Heart right ventricle (tissue), 16 donors: Measurements from ENCODE around the gene ANO2. TPM values are rescaled to one million over a fixed set of nuclear protein-coding genes. Genes with fewer than 3 reads are reported as not detected.

Source experiments
- ATAC-seq, 8 donors: fragments of 200-7000 bp; cut with Tn5 transposase; one replicate each; pipeline ENCODE4 v1.9.1; 2020; ENCODE audit warnings: mild to moderate bottlenecking in 8 of 8, moderate library complexity in 8 of 8, moderate number of reproducible peaks in 1 of 8
- DNase-seq, 2 donors: peaks; one replicate each; pipeline ENCODE4 v3.0.0-alpha.2; 2020
- H3K27ac ChIP-seq, 10 donors: fragments of 200-600 bp; sonication (generic) in 2 of 10; one replicate each; pipeline versions ENCODE4 v1.5.0 to v1.8.0; 2020 to 2022; ENCODE audit warnings: mild to moderate bottlenecking in 3 of 10
- H3K27me3 ChIP-seq, 7 donors: fragments of 200-600 bp; one replicate each; pipeline ENCODE4 v1.8.0; 2021 to 2022; ENCODE audit warnings: mild to moderate bottlenecking in 2 of 7
- H3K36me3 ChIP-seq, 9 donors: fragments of 200-600 bp; sonication (generic) in 1 of 9; one replicate each; pipeline versions ENCODE4 v1.5.0 to v1.8.0; 2020 to 2022; ENCODE audit warnings: mild to moderate bottlenecking in 2 of 9
- H3K4me1 ChIP-seq, 9 donors: fragments of 200-600 bp; sonication (generic) in 1 of 9; one replicate each; pipeline versions ENCODE4 v1.5.0 to v1.8.0; 2020 to 2022; ENCODE audit warnings: mild to moderate bottlenecking in 4 of 9
- H3K4me3 ChIP-seq, 10 donors: fragments of 200-600 bp; sonication (generic) in 2 of 10; one replicate each; pipeline versions ENCODE4 v1.5.0 to v1.8.0; 2020 to 2022; ENCODE audit warnings: mild to moderate bottlenecking in 7 of 10, moderate library complexity in 2 of 10
- H3K9me3 ChIP-seq, 11 donors: fragments of 200-600 bp in 10 of 11; sonication (generic) in 2 of 11; one replicate each; pipeline versions ENCODE4 v1.5.0 to v1.8.0; 2013 to 2022; ENCODE audit warnings: mild to moderate bottlenecking in 2 of 11, control low read depth in 1 of 11, moderate library complexity in 1 of 11
- WGBS, 2 donors: extraction: QIAGEN DNeasy Blood & Tissue Kit; methylation state at CpG; one replicate each; pipeline ENCODE4 v1.1.7; 2013; ENCODE audit warnings: inconsistent platforms in 1 of 2; 5-methylcytosine and 5-hydroxymethylcytosine counted together
- intact Hi-C, 10 donors: fragments of 100-400 bp; cut with DNase I; formaldehyde crosslinking; loops; one replicate each; pipeline versions ENCODE4 v1.11.1 to v1.14.2; 2022
- polyA plus RNA-seq, 2 donors: library from polyadenylated mRNA; stranded (reverse); fragments of 200-250 nt; gene quantifications; one replicate each; pipeline ENCODE4 v1.2.3, GENCODE V29; 2013
- total RNA-seq, 10 donors: library from RNA; stranded (reverse); fragmentation: NEBNext Ultra II Directional in 3 of 10; extraction: Animal tissue kit (Norgen Biotek cat#: 25700) in 3 of 10; gene quantifications; one replicate each; pipeline versions ENCODE4 v1.2.1 to v1.2.4, GENCODE V29; 2021 to 2023
- TF ChIP-seq, protein P1 (sequence below), 9 donors: fragments of 200-600 bp; sonication (generic) in 2 of 9; IDR thresholded peaks; one replicate each; pipeline versions ENCODE4 v1.5.0 to v1.8.0; 2021 to 2022; ENCODE audit warnings: antibody characterized with exemption in 9 of 9, mild to moderate bottlenecking in 5 of 9, moderate library complexity in 1 of 9
- donor health status: Arrhythmogenic right ventricular cardiomyopathy.
- donor health status: ischemic (EF 13 %, LVEDD 7.1; RV severe dilation, severe dysfunction).
- donor health status: healthy with polysubstance abuse.
- donor health status: DM: no; HTN: yes; CAD: no.
- donor health status: DM: no; HTN: no; CAD: no.
- donor health status: ischemic (EF 25% LVEDD 6.9; RV normal size, moderate dysfunction).
- donor health status: ischemic (EF 25% LVEDD 5.7; RV mildly dilated, moderate dysfunction).
- donor health status: healthy.
- donor health status: DM: yes; HTN: yes; CAD: no.
- donor health status: Ischemic cardiomyopathy.
- donor health status: ischemic (EF 35%, LVEDD 5.7; RV mildly dilated, moderate dysfunction).
- donor health status: nonischemic (EF 11% LVEDD 7.7; RV severe dilation, severe dysfunction).
- donor health status: DM: yes; HTN: yes; CAD: no.
- donor health status: PGD.
- donor health status: ischemic (EF 29% LVEDD 5.4; RV normal size, mild dysfunction).
- donor health status: nonischemic (EF 23%, LVEDD 6.1; RV moderate dilation, normal function).

Gene ANO2
- total and polyA plus RNA-seq, 12 donors, result 4.0 to 15.2 (median 12.0) TPM

DNA sequence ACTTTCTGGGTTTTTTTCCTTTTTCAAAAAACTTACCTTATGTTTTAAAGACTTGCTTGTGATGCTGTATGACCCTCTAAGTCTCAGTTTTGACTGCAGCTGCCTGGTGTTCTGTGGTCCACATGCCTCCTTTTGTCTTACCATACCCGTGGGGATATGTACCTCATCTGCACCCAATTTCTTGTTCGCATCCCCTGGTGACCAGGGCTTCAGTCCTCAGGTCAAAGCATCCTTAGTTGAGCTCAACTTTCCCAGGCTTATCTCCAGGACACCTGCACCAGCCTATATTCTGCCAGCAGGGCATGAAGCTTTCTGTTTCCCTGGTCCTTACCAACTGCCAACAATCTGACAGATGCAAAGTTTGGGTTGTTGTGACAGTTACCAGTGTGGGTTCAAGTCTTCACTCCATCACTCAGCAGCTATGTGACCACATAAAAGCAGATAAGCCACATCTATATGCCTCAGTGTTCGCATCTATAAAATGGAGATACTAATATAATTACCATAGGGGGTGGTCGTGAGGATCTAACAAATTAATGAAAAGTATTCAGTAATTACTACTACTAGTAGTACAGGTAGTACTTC lies 419.2 kb downstream of the ANO2 start:
- Histone ChIP-seq H3K4me3 (no peak overlapping the region), H3K36me3 (no peaks in the 10 kb centered on the region), H3K9me3 (no peaks in the 10 kb centered on the region), H3K27ac (no peak overlapping the region), H3K4me1 (no peaks in the 10 kb centered on the region), H3K27me3 (no peaks in the 10 kb centered on the region)
- DNase-seq (no peak), ATAC-seq (no peak)
- TF ChIP-seq, protein P1, sequence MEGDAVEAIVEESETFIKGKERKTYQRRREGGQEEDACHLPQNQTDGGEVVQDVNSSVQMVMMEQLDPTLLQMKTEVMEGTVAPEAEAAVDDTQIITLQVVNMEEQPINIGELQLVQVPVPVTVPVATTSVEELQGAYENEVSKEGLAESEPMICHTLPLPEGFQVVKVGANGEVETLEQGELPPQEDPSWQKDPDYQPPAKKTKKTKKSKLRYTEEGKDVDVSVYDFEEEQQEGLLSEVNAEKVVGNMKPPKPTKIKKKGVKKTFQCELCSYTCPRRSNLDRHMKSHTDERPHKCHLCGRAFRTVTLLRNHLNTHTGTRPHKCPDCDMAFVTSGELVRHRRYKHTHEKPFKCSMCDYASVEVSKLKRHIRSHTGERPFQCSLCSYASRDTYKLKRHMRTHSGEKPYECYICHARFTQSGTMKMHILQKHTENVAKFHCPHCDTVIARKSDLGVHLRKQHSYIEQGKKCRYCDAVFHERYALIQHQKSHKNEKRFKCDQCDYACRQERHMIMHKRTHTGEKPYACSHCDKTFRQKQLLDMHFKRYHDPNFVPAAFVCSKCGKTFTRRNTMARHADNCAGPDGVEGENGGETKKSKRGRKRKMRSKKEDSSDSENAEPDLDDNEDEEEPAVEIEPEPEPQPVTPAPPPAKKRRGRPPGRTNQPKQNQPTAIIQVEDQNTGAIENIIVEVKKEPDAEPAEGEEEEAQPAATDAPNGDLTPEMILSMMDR (IDR thresholded peaks at IDR 0.05), result no peak
- intact Hi-C loops, result no loop called here
- 92% methylated on average over 4 of the region's 4 CpGs for WGBS, 2 donors

- Histone ChIP-seq H3K4me3 (no peak overlapping the region), H3K4me1 (no peaks in the 10 kb centered on the region), H3K9me3 (no peaks in the 10 kb centered on the region), H3K27ac (no peak overlapping the region), H3K36me3 (no peaks in the 10 kb centered on the region), H3K27me3 (no peaks in the 10 kb centered on the region)
- WGBS, 2 donors, result 85% methylated on average over 15 of the region's 15 CpGs
- intact Hi-C loops, result no loop called here
- TF ChIP-seq, protein P1 (IDR thresholded peaks at IDR 0.05), result no peak
- ATAC-seq (peak in 1 of 8 donors; percentile 44), DNase-seq (no peak)
Measured at GRCh38 chr12:5524769-5525436, 420.2 kb downstream of the ANO2 start.

DNA sequence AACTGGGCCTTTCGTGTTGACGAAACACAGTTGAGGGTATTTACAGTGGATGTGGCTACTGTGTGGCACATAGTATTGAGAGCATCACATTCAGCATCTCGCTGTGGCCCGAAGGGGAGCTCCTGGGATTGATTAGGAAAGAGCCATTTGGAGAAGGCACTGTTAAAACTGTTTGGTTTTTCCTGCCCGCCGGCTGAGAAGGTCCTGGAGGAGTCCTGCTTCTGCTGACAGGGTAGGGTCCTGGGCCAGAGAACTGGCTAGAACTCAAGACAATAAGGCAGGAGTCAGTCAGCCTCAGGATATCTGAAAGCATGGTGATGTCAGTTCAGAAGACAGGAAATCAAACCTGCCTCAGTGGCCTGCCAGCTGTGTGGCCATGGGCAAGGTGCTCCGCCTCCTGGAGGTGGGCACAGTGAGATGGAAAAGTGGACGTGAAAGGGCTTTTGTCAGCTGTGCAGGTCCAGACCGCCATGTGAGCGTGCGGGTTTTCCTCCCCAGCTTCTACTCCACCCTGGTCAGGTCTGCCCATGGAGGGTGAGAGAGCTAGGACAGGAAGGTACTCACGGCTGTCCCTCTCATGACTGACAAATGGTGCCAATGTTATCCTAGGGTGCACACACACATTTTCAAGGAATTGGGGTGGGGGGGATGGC lies 420.8 kb downstream of the ANO2 start:
- Histone ChIP-seq H3K36me3 (no peaks in the 10 kb centered on the region), H3K27ac (no peak overlapping the region), H3K4me1 (no peaks in the 10 kb centered on the region), H3K9me3 (no peaks in the 10 kb centered on the region), H3K4me3 (no peak overlapping the region), H3K27me3 (no peaks in the 10 kb centered on the region)
- DNase-seq (no peak), ATAC-seq (no peak)
- intact Hi-C loops, result no loop called here
- 94 to 95% methylated on average over 12 of the region's 12 CpGs for WGBS, 2 donors
- TF ChIP-seq, protein P1 (IDR thresholded peaks at IDR 0.05), result no peak

DNA sequence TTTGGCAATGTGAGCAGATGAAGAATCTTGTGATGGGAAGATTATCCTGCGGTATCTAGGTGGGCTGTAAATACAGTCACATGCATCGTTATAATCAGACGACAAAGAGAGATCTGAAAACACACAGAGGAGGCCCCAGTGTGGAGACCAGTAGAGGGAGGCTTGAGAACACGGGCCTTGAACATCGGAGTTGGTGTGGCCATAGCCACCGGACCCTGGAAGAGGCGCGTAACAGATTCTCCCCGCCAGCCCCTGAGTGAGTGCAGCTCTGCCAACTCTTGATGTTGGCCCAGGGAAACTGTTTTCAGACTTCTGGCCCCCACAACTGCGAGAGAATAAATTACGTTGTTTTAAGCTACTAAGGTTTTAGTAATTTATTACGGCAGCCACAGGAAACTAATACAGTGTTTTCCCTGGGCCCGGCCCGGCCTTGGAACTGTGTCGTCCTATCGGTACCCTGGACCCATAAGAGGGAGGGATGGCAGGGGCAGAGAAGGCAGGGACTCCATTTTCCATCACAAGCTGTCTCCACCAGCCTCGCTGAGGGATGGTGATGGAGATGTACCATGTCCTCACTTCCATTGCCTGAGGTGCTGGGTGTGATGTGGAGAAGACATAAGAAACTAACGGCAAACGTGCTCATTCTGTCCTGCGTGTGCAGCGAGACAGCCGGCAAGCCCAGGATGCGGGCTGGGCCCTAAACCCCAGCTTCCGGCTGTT lies 421.5 kb downstream of the ANO2 start:
- Histone ChIP-seq H3K4me3 (no peak overlapping the region), H3K9me3 (no peaks in the 10 kb centered on the region), H3K27me3 (no peaks in the 10 kb centered on the region), H3K27ac (no peak overlapping the region), H3K36me3 (no peaks in the 10 kb centered on the region), H3K4me1 (no peaks in the 10 kb centered on the region)
- 92 to 93% methylated on average over 24 of the region's 24 CpGs for WGBS, 2 donors
- DNase-seq (no peak), ATAC-seq (no peak)
- intact Hi-C loops, result no loop called here
- TF ChIP-seq, protein P1 (IDR thresholded peaks at IDR 0.05), result no peak
